PC-3 (cell line): ENCODE results near the gene KCNQ1.

Experiments used
- CTCF ChIP-seq: fragments of 300-600 bp; sonication (generic); conservative IDR thresholded peaks from 2 replicates; pipeline ENCODE4 v1.5.1; 2017; ENCODE audit warnings: antibody characterized with exemption, low read depth, mild to moderate bottlenecking, low read length
- EZH2 ChIP-seq: fragments of 300-600 bp; sonication (generic); IDR thresholded peaks from one replicate; pipeline ENCODE4 v1.6.1; 2017; ENCODE audit warnings: antibody characterized with exemption, mild to moderate bottlenecking, low read length; ENCODE audit not compliant: unreplicated experiment

GRCh38 chr11:2453436-2453835 is 8.6 kb downstream of the KCNQ1 start:
- TF ChIP-seq EZH2 (no peak), CTCF (no peak)
